Measurements from ENCODE around the gene GRK3. TPM values are rescaled to one million over a fixed set of nuclear protein-coding genes. Genes with fewer than 3 reads are reported as not detected.

GRK3 gene
- total and polyA plus RNA-seq, 2 donors (not counting 3 experiments of a cell fraction or from before 2014, with no cell fraction given): 0.68 to 4.4 TPM

DNA sequence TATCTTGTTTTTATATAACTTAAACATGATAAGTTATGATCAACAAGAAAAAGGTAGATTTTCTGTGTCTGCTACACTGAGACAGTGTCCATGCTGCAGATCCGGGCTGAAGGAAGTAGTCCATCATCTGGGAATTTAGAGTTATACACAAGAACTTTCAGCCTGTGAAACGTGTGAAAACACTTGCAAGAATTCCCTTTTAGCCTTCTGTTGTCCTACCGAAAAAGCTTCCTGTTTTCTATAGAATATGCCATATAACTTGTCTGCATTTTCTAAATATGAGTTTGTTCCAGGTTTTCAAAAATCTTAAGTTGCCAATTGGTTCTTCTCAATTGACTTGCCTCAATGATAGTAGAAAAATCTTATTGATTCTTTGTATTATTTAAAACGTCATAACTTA, 113.2 kb downstream of the GRK3 start:
- Histone ChIP-seq H4K20me1 (replicated peaks; ENCODE audit: control insufficient read depth, extremely low read depth, insufficient read depth, low read length) (no peaks in the 10 kb centered on the region), H3K9me1 (replicated peaks; ENCODE audit: control insufficient read depth, extremely low read depth, insufficient read depth, low read length) (no peaks in the 10 kb centered on the region), H3K27me3 (ENCODE audit: control insufficient read depth in 2 of 2, insufficient read depth in 2 of 2, low read length in 2 of 2) (no peaks in the 10 kb centered on the region), H3K36me3 (ENCODE audit: control insufficient read depth in 2 of 2, extremely low read depth in 1 of 2, insufficient read depth in 2 of 2, low read length in 2 of 2) (no peaks in the 10 kb centered on the region), H3K27ac (ENCODE audit: insufficient read depth, low read depth, low read length) (no peak overlapping the region), H3K4me3 (replicated peaks in 1 of 3; ENCODE audit: insufficient read depth in 1 of 3, low read depth in 1 of 3, low read length in 3 of 3) (no peak overlapping the region), H3K9me3 (replicated peaks; ENCODE audit: control insufficient read depth, insufficient read depth, low read length) (no peaks in the 10 kb centered on the region), H3K79me2 (ENCODE audit: control insufficient read depth, insufficient read depth, low read length) (no peaks in the 10 kb centered on the region), H3K4me2 (ENCODE audit: insufficient read depth, low read length) (no peak overlapping the region), H2AFZ (ENCODE audit: low read depth, low read length) (no peak overlapping the region), H3K9ac (replicated peaks; ENCODE audit: extremely low read depth, insufficient read depth, low read length) (no peak overlapping the region), H3K4me1 (ENCODE audit: control insufficient read depth, extremely low read depth, insufficient read depth, low read length) (no peaks in the 10 kb centered on the region)
- FAIRE-seq (no peak), DNase-seq (ENCODE audit: low read depth, low spot score) (no peak)
- TF ChIP-seq FOS (IDR thresholded peaks at IDR 0.05; ENCODE audit: borderline replicate concordance, insufficient read depth, low read length) (no peak), GATA2 (IDR thresholded peaks at IDR 0.05; ENCODE audit: insufficient read depth, insufficient read length, low read depth, low read length) (no peak), MYC (IDR thresholded peaks at IDR 0.05; ENCODE audit: low read depth, low read length) (no peak), POLR2AphosphoS5 (IDR thresholded peaks at IDR 0.05; ENCODE audit: insufficient read depth, low read depth, low read length) (no peak), POLR2A (IDR thresholded peaks at IDR 0.05; ENCODE audit: low read depth, low read length) (no peak), EZH2 (IDR thresholded peaks at IDR 0.05; ENCODE audit: borderline replicate concordance, low read depth, low read length, severe bottlenecking) (no peak)
- TF ChIP-seq, protein P1, sequence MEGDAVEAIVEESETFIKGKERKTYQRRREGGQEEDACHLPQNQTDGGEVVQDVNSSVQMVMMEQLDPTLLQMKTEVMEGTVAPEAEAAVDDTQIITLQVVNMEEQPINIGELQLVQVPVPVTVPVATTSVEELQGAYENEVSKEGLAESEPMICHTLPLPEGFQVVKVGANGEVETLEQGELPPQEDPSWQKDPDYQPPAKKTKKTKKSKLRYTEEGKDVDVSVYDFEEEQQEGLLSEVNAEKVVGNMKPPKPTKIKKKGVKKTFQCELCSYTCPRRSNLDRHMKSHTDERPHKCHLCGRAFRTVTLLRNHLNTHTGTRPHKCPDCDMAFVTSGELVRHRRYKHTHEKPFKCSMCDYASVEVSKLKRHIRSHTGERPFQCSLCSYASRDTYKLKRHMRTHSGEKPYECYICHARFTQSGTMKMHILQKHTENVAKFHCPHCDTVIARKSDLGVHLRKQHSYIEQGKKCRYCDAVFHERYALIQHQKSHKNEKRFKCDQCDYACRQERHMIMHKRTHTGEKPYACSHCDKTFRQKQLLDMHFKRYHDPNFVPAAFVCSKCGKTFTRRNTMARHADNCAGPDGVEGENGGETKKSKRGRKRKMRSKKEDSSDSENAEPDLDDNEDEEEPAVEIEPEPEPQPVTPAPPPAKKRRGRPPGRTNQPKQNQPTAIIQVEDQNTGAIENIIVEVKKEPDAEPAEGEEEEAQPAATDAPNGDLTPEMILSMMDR (IDR thresholded peaks at IDR 0.05; ENCODE audit: extremely low read depth in 1 of 2, insufficient read depth in 1 of 2, low read depth in 1 of 2, low read length in 2 of 2): no peak
- intact Hi-C loops (cut with micrococcal nuclease) (no loop called here), dilution Hi-C loops (cut with MboI; ENCODE audit: extremely low pct_ligation_motif_present, low sequenced_read_pairs) (no loop called here)
- BruUV-seq (replicated peaks): no TSS peak
- POLR2A ChIA-PET: no interaction called here
- CTCF ChIA-PET: no interaction called here

DNA sequence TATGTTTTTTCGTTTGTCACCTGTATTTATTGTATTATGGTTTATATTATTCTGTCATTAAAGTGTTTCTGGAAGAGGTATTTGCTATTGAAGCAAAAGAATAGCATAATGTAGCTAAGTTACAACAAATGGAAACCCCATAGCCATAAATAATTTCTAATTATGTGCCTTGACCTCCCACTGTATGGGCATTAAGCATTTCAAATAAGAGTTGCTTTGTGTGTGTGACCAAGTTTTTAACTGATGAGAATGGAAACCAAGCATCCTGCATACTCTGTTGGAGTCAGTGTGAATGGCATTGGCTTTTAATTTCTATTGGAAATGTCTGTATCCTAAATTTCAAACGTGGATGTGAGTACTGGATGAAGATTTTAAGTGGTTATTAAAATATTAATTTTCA, 115.6 kb downstream of the GRK3 start:
- CTCF ChIA-PET: no interaction called here
- BruUV-seq (replicated peaks): no TSS peak

More for the DNA sequence above, 115.6 kb downstream of the GRK3 start:
- Histone ChIP-seq H2AFZ (ENCODE audit: low read depth, low read length) (no peak overlapping the region), H3K4me1 (ENCODE audit: control insufficient read depth, extremely low read depth, insufficient read depth, low read length) (no peaks in the 10 kb centered on the region), H3K27ac (ENCODE audit: insufficient read depth, low read depth, low read length) (no peak overlapping the region), H3K4me2 (ENCODE audit: insufficient read depth, low read length) (no peak overlapping the region), H4K20me1 (replicated peaks; ENCODE audit: control insufficient read depth, extremely low read depth, insufficient read depth, low read length) (no peaks in the 10 kb centered on the region), H3K79me2 (ENCODE audit: control insufficient read depth, insufficient read depth, low read length) (no peaks in the 10 kb centered on the region), H3K9me3 (replicated peaks; ENCODE audit: control insufficient read depth, insufficient read depth, low read length) (no peaks in the 10 kb centered on the region), H3K27me3 (ENCODE audit: control insufficient read depth in 2 of 2, insufficient read depth in 2 of 2, low read length in 2 of 2) (no peaks in the 10 kb centered on the region), H3K36me3 (ENCODE audit: control insufficient read depth in 2 of 2, extremely low read depth in 1 of 2, insufficient read depth in 2 of 2, low read length in 2 of 2) (no peaks in the 10 kb centered on the region), H3K4me3 (replicated peaks in 1 of 3; ENCODE audit: insufficient read depth in 1 of 3, low read depth in 1 of 3, low read length in 3 of 3) (no peak overlapping the region), H3K9me1 (replicated peaks; ENCODE audit: control insufficient read depth, extremely low read depth, insufficient read depth, low read length) (no peaks in the 10 kb centered on the region), H3K9ac (replicated peaks; ENCODE audit: extremely low read depth, insufficient read depth, low read length) (no peak overlapping the region)
- dilution Hi-C loops (cut with MboI; ENCODE audit: extremely low pct_ligation_motif_present, low sequenced_read_pairs) (no loop called here), intact Hi-C loops (cut with micrococcal nuclease) (no loop called here)
- no peak for FAIRE-seq
- TF ChIP-seq MYC (IDR thresholded peaks at IDR 0.05; ENCODE audit: low read depth, low read length): no peak
- no peak for TF ChIP-seq POLR2AphosphoS5 (IDR thresholded peaks at IDR 0.05; ENCODE audit: insufficient read depth, low read depth, low read length)
- no peak for TF ChIP-seq JUN (IDR thresholded peaks at IDR 0.05; ENCODE audit: borderline replicate concordance, insufficient read depth, insufficient read length, low read depth)
- TF ChIP-seq EZH2 (IDR thresholded peaks at IDR 0.05; ENCODE audit: borderline replicate concordance, low read depth, low read length, severe bottlenecking): no peak
- TF ChIP-seq, protein P2, sequence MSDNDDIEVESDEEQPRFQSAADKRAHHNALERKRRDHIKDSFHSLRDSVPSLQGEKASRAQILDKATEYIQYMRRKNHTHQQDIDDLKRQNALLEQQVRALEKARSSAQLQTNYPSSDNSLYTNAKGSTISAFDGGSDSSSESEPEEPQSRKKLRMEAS (IDR thresholded peaks at IDR 0.05; ENCODE audit: insufficient read depth, insufficient read length): no peak
- TF ChIP-seq FOS (IDR thresholded peaks at IDR 0.05; ENCODE audit: borderline replicate concordance, insufficient read depth, low read length): no peak
- TF ChIP-seq, protein P1 (IDR thresholded peaks at IDR 0.05; ENCODE audit: extremely low read depth in 1 of 2, insufficient read depth in 1 of 2, low read depth in 1 of 2, low read length in 2 of 2): no peak
- TF ChIP-seq GATA2 (IDR thresholded peaks at IDR 0.05; ENCODE audit: insufficient read depth, insufficient read length, low read depth, low read length): no peak
- no peak for TF ChIP-seq POLR2A (IDR thresholded peaks at IDR 0.05; ENCODE audit: low read depth, low read length)
- no peak for DNase-seq (ENCODE audit: low read depth, low spot score)
- POLR2A ChIA-PET: no interaction called here
